Parathyroid adenoma (tissue), 2 donors: ENCODE measurements around the gene OSBPL1A.

Experiments
- H2AFZ ChIP-seq: fragments of 300-600 bp; sonication (generic); one replicate; pipeline ENCODE4 v1.7.0; 2017; ENCODE audit warnings: antibody characterized with exemption, mild to moderate bottlenecking
- H3K27ac ChIP-seq: fragments of 300-600 bp; sonication (generic); one replicate; pipeline ENCODE4 v1.7.0; 2017
- H3K27me3 ChIP-seq: fragments of 300-600 bp; sonication (generic); one replicate; pipeline ENCODE4 v1.7.0; 2017; ENCODE audit warnings: low read length; ENCODE audit not compliant: control insufficient read depth, insufficient read depth
- H3K36me3 ChIP-seq: fragments of 300-600 bp; sonication (generic); one replicate; pipeline ENCODE4 v1.7.0; 2017; ENCODE audit warnings: low read length; ENCODE audit not compliant: control insufficient read depth, insufficient read depth
- H3K4me1 ChIP-seq: fragments of 300-600 bp; sonication (generic); one replicate; pipeline ENCODE4 v1.7.0; 2017; ENCODE audit warnings: control low read depth
- H3K4me2 ChIP-seq: fragments of 300-600 bp; sonication (generic); one replicate; pipeline ENCODE4 v1.7.0; 2017; ENCODE audit warnings: low read length
- H3K4me3 ChIP-seq: fragments of 300-600 bp; sonication (generic); one replicate; pipeline ENCODE4 v1.7.0; 2017; ENCODE audit warnings: low read depth, low read length
- H3K79me2 ChIP-seq: fragments of 300-600 bp; sonication (generic); one replicate; pipeline ENCODE4 v1.7.0; 2017; ENCODE audit warnings: control low read depth
- H3K9ac ChIP-seq: fragments of 300-600 bp; sonication (generic); one replicate; pipeline ENCODE4 v1.7.0; 2017; ENCODE audit warnings: mild to moderate bottlenecking
- H3K9me3 ChIP-seq: fragments of 300-600 bp; sonication (generic); one replicate; pipeline ENCODE4 v1.7.0; 2017; ENCODE audit warnings: low read length; ENCODE audit not compliant: control insufficient read depth
- CTCF ChIP-seq: fragments of 300-600 bp; sonication (generic); IDR thresholded peaks from one replicate; pipeline ENCODE4 v1.7.0; 2017; ENCODE audit warnings: antibody characterized with exemption, mild to moderate bottlenecking
- donor health status: primary hyperparathyroidism.

The OSBPL1A gene

GRCh38 chr18:24173997-24174396 lies 223.6 kb downstream of the OSBPL1A start:
- Histone ChIP-seq H3K9ac (no peak overlapping the region), H3K27me3 (no peaks in the 10 kb centered on the region), H3K9me3 (no peaks in the 10 kb centered on the region), H3K79me2 (no peaks in the 10 kb centered on the region), H3K27ac (no peak overlapping the region), H3K36me3 (no peaks in the 10 kb centered on the region), H3K4me3 (no peak overlapping the region), H3K4me2 (no peak overlapping the region), H2AFZ (no peak overlapping the region), H3K4me1 (no peaks in the 10 kb centered on the region)
- TF ChIP-seq CTCF, result no peak

GRCh38 chr18:24170360-24170759 lies 227.3 kb downstream of the OSBPL1A start:
- no peak overlapping the region for H3K4me3 ChIP-seq
- no peaks in the 10 kb centered on the region for H3K79me2 ChIP-seq
- H3K4me2 ChIP-seq, result no peak overlapping the region
- H3K9ac ChIP-seq, result no peak overlapping the region
- no peaks in the 10 kb centered on the region for H3K9me3 ChIP-seq
- H3K4me1 ChIP-seq, result no peaks in the 10 kb centered on the region
- H3K27ac ChIP-seq, result no peak overlapping the region
- no peaks in the 10 kb centered on the region for H3K36me3 ChIP-seq
- H3K27me3 ChIP-seq, result no peaks in the 10 kb centered on the region
- no peak for TF ChIP-seq CTCF
- H2AFZ ChIP-seq, result no peak overlapping the region

- no peak for TF ChIP-seq CTCF
- Histone ChIP-seq H3K4me1 (no peaks in the 10 kb centered on the region), H3K4me2 (no peak overlapping the region), H3K79me2 (no peaks in the 10 kb centered on the region), H3K27ac (no peak overlapping the region), H2AFZ (no peak overlapping the region), H3K9me3 (no peaks in the 10 kb centered on the region), H3K36me3 (no peaks in the 10 kb centered on the region), H3K27me3 (no peaks in the 10 kb centered on the region), H3K4me3 (no peak overlapping the region), H3K9ac (no peak overlapping the region)
Observed at GRCh38 chr18:24168496-24168895, 229.1 kb downstream of the OSBPL1A start.

GRCh38 chr18:24161304-24161703 lies 236.3 kb downstream of the OSBPL1A start:
- Histone ChIP-seq H3K4me2 (no peak overlapping the region), H3K27me3 (no peaks in the 10 kb centered on the region), H3K36me3 (no peaks in the 10 kb centered on the region), H3K4me3 (no peak overlapping the region), H2AFZ (no peak overlapping the region), H3K4me1 (no peaks in the 10 kb centered on the region), H3K9me3 (no peaks in the 10 kb centered on the region), H3K9ac (no peak overlapping the region), H3K27ac (no peak overlapping the region), H3K79me2 (no peaks in the 10 kb centered on the region)
- no peak for TF ChIP-seq CTCF

- Histone ChIP-seq H3K79me2 (no peaks in the 10 kb centered on the region), H2AFZ (no peak overlapping the region), H3K36me3 (no peaks in the 10 kb centered on the region)
Observed at GRCh38 chr18:24160086-24160485, 237.5 kb downstream of the OSBPL1A start.

More at GRCh38 chr18:24160086-24160485, 237.5 kb downstream of the OSBPL1A start:
- Histone ChIP-seq H3K27ac (no peak overlapping the region), H3K4me2 (no peak overlapping the region), H3K9me3 (no peaks in the 10 kb centered on the region), H3K27me3 (no peaks in the 10 kb centered on the region), H3K9ac (no peak overlapping the region), H3K4me3 (no peak overlapping the region), H3K4me1 (no peaks in the 10 kb centered on the region)
- no peak for TF ChIP-seq CTCF
